Measurements from ENCODE around the gene ZNF212. TPM values are rescaled to one million over a fixed set of nuclear protein-coding genes. Genes with fewer than 3 reads are reported as not detected.

ZNF212 gene
- total RNA-seq, 4 donors from 2014 or later = 6.7 to 12.5 (median 9.7) TPM

GRCh38 chr7:149277871-149278270, 38.4 kb downstream of the ZNF212 start:
- H3K27ac ChIP-seq = no peak overlapping the region
- H3K4me1 ChIP-seq = no peaks in the 10 kb centered on the region
- peaks cover 24 to 37% of the 10 kb centered on the region in 2 donors for H3K36me3 ChIP-seq
- intact Hi-C loops (cut with DNase I) = no loop called here
- DNase-seq = no peak
- no peaks in the 10 kb centered on the region for H3K9me3 ChIP-seq
- no peak overlapping the region for H3K4me3 ChIP-seq (replicated peaks in 1 of 3)
- whole genome bisulfite sequencing, 2 donors = 90 to 93% methylated on average over 8 to 9 of the region's 9 CpGs
- H3K27me3 ChIP-seq = no peaks in the 10 kb centered on the region
- TF ChIP-seq CTCF (IDR thresholded peaks at IDR 0.05) (no peak), POLR2A (IDR thresholded peaks at IDR 0.05) (no peak)

- Histone ChIP-seq H3K4me1 (no peaks in the 10 kb centered on the region), H3K9me3 (no peaks in the 10 kb centered on the region), H3K36me3 (peaks cover 24 to 33% of the 10 kb centered on the region in 2 donors), H3K27me3 (no peaks in the 10 kb centered on the region), H3K27ac (no peak overlapping the region), H3K4me3 (replicated peaks in 1 of 3) (no peak overlapping the region)
- no peak for DNase-seq
- intact Hi-C loops (cut with DNase I) = no loop called here
- 96 to 99% methylated on average over 11 of the region's 11 CpGs for WGBS, 2 donors
- no peak for TF ChIP-seq POLR2A (IDR thresholded peaks at IDR 0.05)
- no peak for TF ChIP-seq CTCF (IDR thresholded peaks at IDR 0.05)
These were observed 38.9 kb downstream of the ZNF212 start for GRCh38 chr7:149278396-149278795.

GRCh38 chr7:149279111-149279743, 39.8 kb downstream of the ZNF212 start:
- DNase-seq = no peak
- Histone ChIP-seq H3K36me3 (peaks cover 24 to 33% of the 10 kb centered on the region in 2 donors), H3K4me3 (replicated peaks in 1 of 3) (no peak overlapping the region), H3K4me1 (no peaks in the 10 kb centered on the region), H3K9me3 (no peaks in the 10 kb centered on the region), H3K27ac (no peak overlapping the region), H3K27me3 (no peaks in the 10 kb centered on the region)
- intact Hi-C loops (cut with DNase I) = no loop called here
- WGBS, 2 donors = 91 to 94% methylated on average over 17 of the region's 17 CpGs
- TF ChIP-seq POLR2A (IDR thresholded peaks at IDR 0.05) (no peak), CTCF (IDR thresholded peaks at IDR 0.05) (no peak)

GRCh38 chr7:149280151-149280550, 40.7 kb downstream of the ZNF212 start:
- Histone ChIP-seq H3K4me1 (peaks cover 0 to 3% of the 10 kb centered on the region in 2 donors), H3K9me3 (no peaks in the 10 kb centered on the region), H3K4me3 (replicated peaks in 1 of 3) (no peak overlapping the region), H3K36me3 (peaks cover 24 to 33% of the 10 kb centered on the region in 2 donors), H3K27me3 (no peaks in the 10 kb centered on the region), H3K27ac (no peak overlapping the region)
- DNase-seq = no peak
- TF ChIP-seq CTCF (IDR thresholded peaks at IDR 0.05) = no peak
- no peak for TF ChIP-seq POLR2A (IDR thresholded peaks at IDR 0.05)
- 100% methylated on average over 1 of the region's 9 CpGs; no CpG with 5 or more reads in 1 of the 2 donors for WGBS, 2 donors
- intact Hi-C loops (cut with DNase I) = no loop called here

- TF ChIP-seq CTCF (IDR thresholded peaks at IDR 0.05) = no peak
- TF ChIP-seq POLR2A (IDR thresholded peaks at IDR 0.05) = no peak
- intact Hi-C loops (cut with DNase I) = no loop called here
- DNase-seq = no peak
- 91 to 95% methylated on average over 6 to 8 of the region's 8 CpGs for WGBS, 2 donors
- peaks cover 24 to 26% of the 10 kb centered on the region in 2 donors for H3K36me3 ChIP-seq
- no peaks in the 10 kb centered on the region for H3K27me3 ChIP-seq
- H3K4me3 ChIP-seq (replicated peaks in 1 of 3) = no peak overlapping the region
- peaks cover 6 to 10% of the 10 kb centered on the region in 2 donors for H3K4me1 ChIP-seq
- no peak overlapping the region for H3K27ac ChIP-seq
- H3K9me3 ChIP-seq = no peaks in the 10 kb centered on the region
These were observed 41.4 kb downstream of the ZNF212 start for GRCh38 chr7:149280661-149281507.
